Activated T-cell treated with anti-CD3 and anti-CD28 coated beads, Interleukin-2, amount 50 U/mL, for 1 hour (primary cell): ENCODE measurements around the gene DISP1.
"Not testable (repeated sequence)": the region's sequence is repeated elsewhere in the genome, so short reads cannot be mapped to it uniquely, and the experiment has no call there.

Source experiments
- DNase-seq: peaks from one replicate; pipeline ENCODE4 v3.0.0-alpha.2; 2020

The DISP1 gene

DNA sequence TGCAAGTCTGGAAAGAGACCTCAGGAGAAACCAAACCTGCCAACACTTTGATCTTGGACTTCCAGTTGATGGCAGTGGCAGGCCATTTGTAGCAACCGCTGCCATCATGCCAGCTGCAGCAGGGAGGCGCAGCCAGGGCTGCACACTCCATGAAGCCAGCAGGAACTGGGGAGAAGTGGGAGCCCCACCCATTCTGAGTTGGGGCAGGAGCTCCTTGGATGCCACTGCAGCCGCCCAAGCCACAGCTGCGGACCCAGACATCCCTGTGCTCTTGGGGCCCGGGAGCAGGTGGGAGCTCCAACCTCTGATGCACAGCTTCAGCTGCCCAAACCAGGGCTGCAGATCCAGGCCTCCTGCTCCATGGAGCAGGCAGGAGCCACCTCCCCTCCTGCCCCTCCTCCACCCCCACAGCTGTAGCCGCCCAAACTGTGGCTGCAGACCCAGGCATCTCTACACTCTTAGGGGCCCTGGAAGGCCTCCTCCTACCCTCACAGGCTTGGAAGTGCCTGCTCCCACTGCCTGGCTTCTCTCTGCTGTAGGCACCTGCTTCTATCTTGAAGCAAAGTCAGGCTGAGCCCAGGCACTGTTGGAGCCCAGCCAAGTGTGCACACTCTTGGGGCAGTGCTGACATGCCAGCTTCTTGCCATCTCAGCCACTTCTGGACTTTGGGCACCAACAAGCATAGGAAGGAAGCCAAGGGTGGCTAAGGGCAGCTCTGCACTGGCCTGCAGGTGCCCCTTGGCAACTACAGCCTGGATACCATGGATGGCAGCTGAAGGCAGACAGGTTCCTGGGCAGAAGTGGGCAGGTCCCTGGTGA, 20.0 kb upstream of the DISP1 start:
- no peak for DNase-seq

- no peak for DNase-seq
These were observed 16.7 kb upstream of the DISP1 start for GRCh38 chr1:222798116-222798515.

- no peak for DNase-seq
These were observed 15.9 kb upstream of the DISP1 start for GRCh38 chr1:222798975-222799374.

DNA sequence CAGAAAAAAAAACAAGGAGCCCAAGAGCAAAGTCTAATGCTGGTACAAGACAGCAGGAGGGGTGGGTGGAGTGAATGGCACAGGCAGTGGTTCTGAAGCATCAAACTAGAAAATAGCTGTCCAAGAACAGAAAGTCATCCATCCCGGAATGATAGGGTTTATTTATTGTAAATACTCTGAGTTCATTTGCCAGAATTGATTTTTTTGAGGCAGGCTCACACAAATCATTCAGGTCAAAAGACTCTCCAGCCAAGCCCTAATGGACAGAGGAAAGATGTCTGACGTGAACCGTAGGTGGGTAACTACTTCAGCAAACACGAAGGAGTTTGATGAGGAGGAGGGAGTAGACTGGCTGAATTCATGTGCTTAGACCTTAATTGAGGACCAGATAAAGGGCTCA, 13.8 kb upstream of the DISP1 start:
- DNase-seq: no peak

DNA sequence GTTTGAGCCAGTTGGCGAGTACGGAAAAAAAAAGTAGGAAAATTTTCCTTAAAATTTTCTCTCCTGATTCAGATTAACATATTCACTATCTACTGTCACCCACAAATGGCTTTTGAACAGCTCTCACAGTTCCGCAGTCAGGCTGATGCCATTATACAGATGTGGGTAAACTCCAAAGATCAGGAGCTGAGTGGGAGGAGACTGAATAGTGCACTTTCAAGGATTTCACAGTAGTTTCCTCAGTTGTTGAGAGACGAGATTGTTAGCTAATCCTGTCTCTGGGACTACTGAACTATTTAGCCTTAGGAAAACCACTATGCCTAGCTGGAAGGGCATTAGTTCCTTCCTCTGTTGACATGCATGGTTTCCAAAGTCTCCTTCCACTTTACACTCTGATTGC, 3.2 kb upstream of the DISP1 start:
- no peak for DNase-seq

DNA sequence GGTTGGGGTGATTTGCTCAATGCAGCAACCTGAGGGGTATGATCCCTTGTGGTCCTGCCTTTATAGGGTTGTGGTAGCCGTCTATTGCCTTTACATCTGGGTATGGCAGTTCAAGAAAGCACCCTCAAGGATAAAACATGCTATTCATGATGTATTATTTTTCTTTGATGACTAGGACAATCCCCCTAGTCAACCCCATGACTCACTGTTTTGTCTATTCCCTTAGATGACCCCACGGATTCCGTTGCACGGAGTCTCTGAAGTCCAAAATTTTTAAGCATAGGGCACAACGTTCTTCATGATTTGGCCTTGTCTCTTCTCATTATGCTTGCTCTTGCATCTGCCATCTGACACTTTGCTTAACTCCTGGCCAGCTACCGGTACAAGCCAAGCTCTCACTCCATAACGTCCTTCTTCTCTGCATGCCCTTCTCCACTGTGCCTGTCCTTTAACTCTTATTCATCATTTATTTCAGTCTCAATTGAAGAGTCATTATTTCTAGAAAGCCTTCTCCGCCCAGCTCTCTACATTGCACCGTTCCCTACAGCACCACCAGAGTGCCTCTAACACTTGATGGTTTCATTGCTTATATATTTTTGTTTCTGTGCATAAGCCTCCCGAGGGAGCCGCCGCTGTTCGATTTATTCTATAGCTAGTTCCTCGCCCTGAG, 838 bp upstream of the DISP1 start:
- DNase-seq: peak; percentile 21

- no peak for DNase-seq
These were observed 564 bp downstream of the DISP1 start for GRCh38 chr1:222815440-222815765.

DNA sequence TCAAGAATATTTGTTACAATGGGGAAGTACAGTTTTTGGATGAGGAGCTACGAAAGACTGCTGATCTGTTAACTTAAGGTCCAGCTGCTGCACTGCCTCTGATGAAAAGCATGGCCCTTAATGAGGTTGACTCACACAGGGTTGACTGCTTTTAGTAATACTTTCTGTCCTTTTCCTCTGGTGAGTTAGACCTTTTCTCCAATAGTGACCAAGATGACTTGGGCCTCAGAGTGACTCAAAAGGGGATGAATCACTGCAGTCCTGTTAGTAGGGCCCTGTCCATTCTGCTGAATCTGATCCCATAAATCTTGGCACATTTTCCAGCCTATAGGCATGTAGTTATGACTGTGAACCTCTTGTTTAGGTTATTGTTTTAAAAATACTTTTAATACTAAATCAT, 2.7 kb downstream of the DISP1 start:
- no peak for DNase-seq

DNA sequence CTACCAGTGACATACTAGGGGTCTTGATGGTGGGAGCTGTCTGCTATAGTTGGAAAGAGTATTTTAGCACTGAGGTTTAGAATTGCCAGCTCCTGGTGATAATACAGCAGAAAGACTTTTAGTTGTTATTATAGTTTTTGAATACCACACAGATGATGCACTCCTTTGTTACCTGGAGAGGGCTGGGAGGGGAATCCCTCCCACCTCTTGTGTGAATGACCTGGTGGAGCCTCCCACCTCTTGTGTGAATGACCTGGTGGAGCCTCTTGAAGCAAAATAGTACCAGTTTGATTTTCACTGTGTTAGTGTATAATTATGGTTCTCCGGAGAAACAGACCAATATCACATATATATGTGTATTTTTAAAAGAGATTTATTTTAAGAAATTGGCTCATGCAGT, 3.3 kb downstream of the DISP1 start:
- no peak for DNase-seq

- DNase-seq: no peak
These were observed 5.4 kb downstream of the DISP1 start for GRCh38 chr1:222820171-222820712.

- no peak for DNase-seq
These were observed 6.4 kb downstream of the DISP1 start for GRCh38 chr1:222821239-222821638.

GRCh38 chr1:222823695-222824094, 8.9 kb downstream of the DISP1 start:
- DNase-seq: no peak

GRCh38 chr1:222824641-222825040, 9.8 kb downstream of the DISP1 start:
- DNase-seq: no peak

DNA sequence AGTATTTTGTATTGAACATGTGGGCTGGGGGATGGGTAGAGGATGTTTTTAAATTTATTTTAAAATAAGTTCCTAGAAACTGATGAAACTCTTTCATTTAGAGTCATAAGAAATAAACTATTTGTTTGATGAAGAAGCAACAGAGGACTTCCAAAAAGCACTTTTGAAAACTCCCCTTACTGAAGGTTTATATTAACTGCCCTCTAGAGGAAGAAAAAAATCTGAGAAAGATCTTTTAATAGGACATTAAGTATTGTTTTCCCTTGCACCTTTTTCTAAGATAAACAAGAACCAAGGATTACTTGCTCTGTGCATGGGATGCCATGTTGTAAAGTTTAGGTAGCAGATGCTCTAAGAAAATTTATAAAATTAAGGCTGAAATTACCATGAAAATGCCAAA, 14.1 kb downstream of the DISP1 start:
- DNase-seq: no peak

GRCh38 chr1:222829868-222830267, 15.0 kb downstream of the DISP1 start:
- DNase-seq: no peak

- no peak for DNase-seq
These were observed 18.6 kb downstream of the DISP1 start for GRCh38 chr1:222833356-222833876.

DNA sequence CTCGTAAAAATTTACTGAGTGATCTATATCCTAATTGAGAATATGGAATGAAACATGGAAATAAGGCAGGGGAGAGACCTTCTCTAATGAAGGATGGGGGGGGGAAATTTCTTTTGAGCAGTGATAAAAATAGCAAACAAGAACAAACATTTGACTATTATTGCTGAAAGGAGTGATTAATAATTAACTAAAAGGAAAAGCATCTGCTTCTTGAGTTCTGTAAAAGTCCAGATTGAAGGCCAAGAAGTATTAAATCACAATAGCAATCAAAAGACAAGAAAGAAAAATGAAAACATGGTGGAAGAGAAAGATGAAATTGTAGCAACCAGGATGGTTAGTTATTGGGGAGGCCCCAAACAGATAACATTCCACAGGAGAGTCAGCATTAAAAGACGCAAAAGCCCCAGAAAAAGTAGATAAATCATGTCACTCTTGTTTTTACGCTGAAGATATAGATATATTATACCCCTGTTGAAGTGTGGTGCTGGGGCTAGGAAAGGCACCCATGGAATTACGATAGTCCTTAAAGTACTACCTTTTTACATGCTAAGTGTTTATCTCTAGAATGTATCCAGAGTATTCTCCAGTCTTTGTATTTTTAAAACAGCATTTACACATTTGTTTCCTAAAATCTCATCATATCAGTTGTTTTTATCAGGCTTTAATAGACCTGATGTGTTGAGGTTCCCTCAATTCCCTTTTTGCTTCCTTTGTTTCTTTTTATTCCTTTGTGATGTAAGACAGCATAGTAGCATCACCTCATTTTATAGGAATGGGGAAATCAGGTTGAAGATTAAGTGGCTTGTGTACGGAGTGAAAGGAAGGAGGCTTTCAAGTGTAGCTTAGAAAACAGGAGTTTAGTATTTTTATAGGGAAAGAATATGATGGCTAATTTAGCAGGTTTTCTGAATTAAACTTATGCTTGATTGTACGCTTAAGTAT, 28.9 kb downstream of the DISP1 start:
- no peak for DNase-seq

DNA sequence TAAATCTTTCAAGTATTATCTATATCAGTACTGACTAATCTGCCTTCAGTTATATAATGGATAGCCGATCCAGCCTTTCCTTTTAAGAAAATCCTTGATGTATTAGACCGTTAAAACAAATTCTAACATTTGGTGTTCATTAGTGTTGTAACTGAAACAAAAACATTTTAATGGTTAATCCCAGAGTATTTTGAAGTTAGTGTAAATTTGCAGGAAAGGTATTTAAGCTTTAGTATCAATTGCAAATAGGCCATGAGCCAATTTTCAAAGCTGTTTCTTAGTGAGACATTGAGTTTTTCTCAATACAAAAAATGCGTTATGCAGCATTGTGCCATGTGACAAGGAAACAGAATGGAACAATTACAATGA, 29.6 kb downstream of the DISP1 start:
- no peak for DNase-seq

GRCh38 chr1:222845763-222846162, 30.9 kb downstream of the DISP1 start:
- no peak for DNase-seq

GRCh38 chr1:222850550-222850949, 35.7 kb downstream of the DISP1 start:
- not testable (repeated sequence) for DNase-seq

DNA sequence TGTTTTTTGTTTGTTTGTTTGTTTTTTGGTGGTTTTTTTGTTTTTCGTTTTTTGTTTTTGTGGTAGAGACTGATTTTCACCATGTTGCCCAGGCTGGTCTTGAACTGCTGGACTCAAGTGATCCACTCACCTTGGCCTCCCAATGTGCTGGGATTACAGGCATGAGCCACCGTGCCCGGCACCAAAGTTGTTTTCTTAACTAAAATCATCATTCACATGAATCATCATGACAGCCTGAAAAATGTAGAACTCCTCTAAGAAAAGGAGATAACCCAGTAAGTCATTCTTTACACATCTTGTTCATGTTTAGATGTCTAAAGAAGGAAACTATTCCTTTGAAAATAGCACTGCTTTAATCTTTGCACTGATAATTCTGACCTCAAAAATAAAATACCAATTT, 37.5 kb downstream of the DISP1 start:
- DNase-seq: no peak

DNA sequence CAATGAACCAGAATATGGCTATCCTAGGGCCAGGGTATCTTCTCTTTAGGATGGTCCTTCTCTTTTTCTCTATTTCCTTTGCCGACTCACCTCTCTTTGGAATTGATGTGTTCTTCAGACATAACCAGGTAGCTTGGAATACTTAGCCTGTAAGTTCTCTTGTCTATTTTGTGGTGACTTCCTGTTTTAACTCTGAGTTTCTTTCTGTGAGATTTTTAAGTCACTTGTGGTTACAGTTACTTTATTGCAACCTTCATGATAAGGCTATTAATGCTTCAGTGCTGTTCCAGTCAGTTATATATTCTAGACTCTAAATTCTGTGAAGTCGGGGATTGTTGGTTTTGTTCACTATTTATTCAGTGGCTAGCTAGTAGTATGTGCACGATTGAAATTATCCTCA, 46.2 kb downstream of the DISP1 start:
- DNase-seq: no peak
